Cardiac muscle cell (in vitro differentiated cells and primary cell): ENCODE data around the gene SPOCK2. TPM values are rescaled to one million over a fixed set of nuclear protein-coding genes. Genes with fewer than 3 reads are reported as not detected.
A peak's percentile ranks its signal among the peaks of the same experiment; 100 is the strongest.

Experiments used
- DNase-seq, 2 donors: peaks; one replicate each; pipeline versions ENCODE4 v3.0.0 to v3.0.0-alpha.2; 2010 to 2017; ENCODE audit warnings: low read depth in 1 of 2, low spot score in 1 of 2
- H3K27ac ChIP-seq: fragments of 200-600 bp; sonication (generic); 2 replicates; pipeline ENCODE4 v1.5.1; 2016
- H3K27me3 ChIP-seq: fragments of 200-600 bp; sonication (generic); 2 replicates; pipeline ENCODE4 v1.6.0; 2016; ENCODE audit warnings: control low read depth
- H3K36me3 ChIP-seq: fragments of 200-600 bp; sonication (generic); 2 replicates; pipeline ENCODE4 v1.5.1; 2016; ENCODE audit warnings: control low read depth
- H3K4me1 ChIP-seq: fragments of 200-600 bp; sonication (generic); 2 replicates; pipeline ENCODE4 v1.8.1; 2017; ENCODE audit warnings: low read depth, mild to moderate bottlenecking, mixed run types
- H3K4me3 ChIP-seq: fragments of 200-600 bp; sonication (generic); 2 replicates; pipeline ENCODE4 v1.5.1; 2016; ENCODE audit warnings: mild to moderate bottlenecking
- H3K9me3 ChIP-seq: fragments of 200-600 bp; sonication (generic); 2 replicates; pipeline ENCODE4 v1.5.1; 2017; ENCODE audit warnings: low read depth, mild to moderate bottlenecking, control low read depth
- polyA plus RNA-seq: library from polyadenylated mRNA; unstranded; fragments of >200 nt; fragmentation: Nextera tagmentation; extraction: Ambion mirVana; gene quantifications from 2 replicates; pipeline ENCODE4 v1.2.1, GENCODE V29; 2016
- total RNA-seq: library from RNA; depleted of rRNA; stranded (reverse); fragments of >200 nt; gene quantifications from 2 replicates; pipeline ENCODE4 v1.2.3, GENCODE V29; 2016
- TF ChIP-seq, protein P1 (sequence below): IDR thresholded peaks from 2 replicates; pipeline ENCODE4 v1.5.1; 2012; ENCODE audit warnings: low read depth, mild to moderate bottlenecking, low read length

Gene SPOCK2
- total and polyA plus RNA-seq, 2 experiments from 2014 or later: 3.9 to 5.0 TPM

DNA sequence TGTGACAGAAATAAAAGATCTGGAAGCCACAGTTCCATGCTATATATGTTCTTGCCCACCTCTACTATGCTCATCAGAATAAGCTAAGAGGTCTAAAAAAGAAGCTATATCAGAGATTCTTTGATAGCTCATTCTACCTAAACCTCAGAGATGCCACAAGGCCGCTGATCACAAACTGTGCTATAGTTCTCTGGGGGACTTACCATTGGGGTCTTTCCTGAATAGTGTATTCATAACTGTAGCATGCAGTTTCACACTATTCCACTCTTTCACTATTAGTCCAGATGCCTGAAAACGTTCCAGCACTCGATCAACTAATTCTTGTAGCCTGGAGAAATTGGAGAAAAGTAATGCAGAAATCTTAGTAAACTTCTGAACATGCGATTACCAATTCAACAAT, 44.5 kb upstream of the SPOCK2 start:
- TF ChIP-seq, protein P1, sequence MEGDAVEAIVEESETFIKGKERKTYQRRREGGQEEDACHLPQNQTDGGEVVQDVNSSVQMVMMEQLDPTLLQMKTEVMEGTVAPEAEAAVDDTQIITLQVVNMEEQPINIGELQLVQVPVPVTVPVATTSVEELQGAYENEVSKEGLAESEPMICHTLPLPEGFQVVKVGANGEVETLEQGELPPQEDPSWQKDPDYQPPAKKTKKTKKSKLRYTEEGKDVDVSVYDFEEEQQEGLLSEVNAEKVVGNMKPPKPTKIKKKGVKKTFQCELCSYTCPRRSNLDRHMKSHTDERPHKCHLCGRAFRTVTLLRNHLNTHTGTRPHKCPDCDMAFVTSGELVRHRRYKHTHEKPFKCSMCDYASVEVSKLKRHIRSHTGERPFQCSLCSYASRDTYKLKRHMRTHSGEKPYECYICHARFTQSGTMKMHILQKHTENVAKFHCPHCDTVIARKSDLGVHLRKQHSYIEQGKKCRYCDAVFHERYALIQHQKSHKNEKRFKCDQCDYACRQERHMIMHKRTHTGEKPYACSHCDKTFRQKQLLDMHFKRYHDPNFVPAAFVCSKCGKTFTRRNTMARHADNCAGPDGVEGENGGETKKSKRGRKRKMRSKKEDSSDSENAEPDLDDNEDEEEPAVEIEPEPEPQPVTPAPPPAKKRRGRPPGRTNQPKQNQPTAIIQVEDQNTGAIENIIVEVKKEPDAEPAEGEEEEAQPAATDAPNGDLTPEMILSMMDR: no peak
- DNase-seq: no peak
- Histone ChIP-seq H3K4me3 (no peak overlapping the region), H3K27ac (no peak overlapping the region), H3K27me3 (no peaks in the 10 kb centered on the region), H3K36me3 (peaks cover 6% of the 10 kb centered on the region), H3K9me3 (no peaks in the 10 kb centered on the region), H3K4me1 (no peaks in the 10 kb centered on the region)

DNA sequence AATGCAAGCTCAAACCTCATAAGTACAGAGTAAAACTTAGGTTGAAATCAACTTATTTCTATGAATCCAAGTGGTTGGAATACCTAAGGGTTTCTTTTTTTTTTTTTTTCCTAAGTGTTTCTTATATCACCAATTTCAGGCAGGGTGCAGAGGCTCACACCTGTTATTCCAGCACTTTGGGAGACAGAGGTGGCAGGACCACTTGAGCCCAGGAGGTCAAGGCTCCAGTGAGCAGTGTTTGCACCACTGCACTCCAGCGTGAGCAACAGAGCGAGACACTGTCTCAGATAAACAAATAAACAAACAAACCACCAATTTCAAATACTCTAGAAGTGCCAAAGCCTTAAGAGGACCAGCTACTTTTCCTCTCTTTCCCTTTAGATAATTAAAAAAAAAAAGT, 39.2 kb upstream of the SPOCK2 start:
- Histone ChIP-seq H3K27ac (no peak overlapping the region), H3K9me3 (no peaks in the 10 kb centered on the region), H3K4me3 (no peak overlapping the region), H3K36me3 (peaks cover 5% of the 10 kb centered on the region), H3K27me3 (no peaks in the 10 kb centered on the region), H3K4me1 (no peaks in the 10 kb centered on the region)
- TF ChIP-seq, protein P1: no peak
- no peak for DNase-seq

DNA sequence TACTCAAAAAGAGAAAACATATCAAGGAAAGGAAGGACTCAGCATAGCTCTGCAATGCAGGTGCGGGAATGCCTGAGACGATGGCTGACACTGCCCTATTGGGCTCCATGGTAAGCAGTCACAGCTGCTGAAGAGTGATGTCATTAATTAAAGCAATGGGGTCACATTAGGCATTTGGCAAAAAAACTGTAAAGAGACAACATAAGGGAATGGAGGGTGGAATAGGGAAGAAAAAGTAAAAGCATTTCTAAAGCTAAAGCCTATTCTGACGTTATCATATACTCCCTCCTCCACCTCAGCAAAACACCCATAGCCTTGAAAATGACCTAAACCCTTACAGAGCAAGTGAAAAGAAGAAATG, 38.5 kb upstream of the SPOCK2 start:
- Histone ChIP-seq H3K27ac (no peak overlapping the region), H3K4me1 (no peaks in the 10 kb centered on the region)
- TF ChIP-seq, protein P1: no peak

DNA sequence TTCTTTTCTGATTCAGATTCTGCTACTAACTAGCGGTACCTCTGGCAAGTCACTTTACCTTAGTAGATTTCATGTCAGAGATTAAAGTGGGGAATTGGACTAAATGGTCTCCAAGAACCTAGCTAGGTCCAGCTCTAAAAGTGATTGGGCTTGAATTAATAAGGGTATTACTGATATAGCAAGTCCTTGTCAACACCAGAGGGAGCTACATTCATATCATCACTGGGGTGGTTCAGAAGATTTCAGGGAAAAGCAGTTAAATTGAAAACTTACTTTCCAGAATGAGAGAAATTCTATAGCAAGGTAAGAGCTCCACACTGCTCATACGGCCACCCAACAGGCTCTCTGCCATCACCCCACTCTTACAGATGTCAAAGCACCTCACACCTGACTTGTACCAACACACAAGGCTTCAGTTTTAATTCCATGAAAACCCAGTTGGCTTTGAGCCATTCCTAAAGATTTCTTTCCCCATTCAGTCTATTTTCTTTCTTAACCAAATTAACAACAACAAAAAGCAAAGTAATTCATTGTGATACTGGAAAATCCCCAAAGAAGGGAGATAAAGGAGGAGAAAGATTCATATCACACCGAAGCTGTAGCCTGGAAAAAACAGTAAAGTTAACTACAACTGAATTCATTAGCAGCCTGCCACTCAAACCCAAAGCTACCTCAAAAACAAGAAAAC, 38.0 kb upstream of the SPOCK2 start:
- H3K4me3 ChIP-seq: no peak overlapping the region
- TF ChIP-seq, protein P1: peak; percentile 55
- no peak overlapping the region for H3K27ac ChIP-seq
- H3K36me3 ChIP-seq: peaks cover 3% of the 10 kb centered on the region
- H3K27me3 ChIP-seq: no peaks in the 10 kb centered on the region
- DNase-seq: peak; percentile 30 to 78
- no peaks in the 10 kb centered on the region for H3K4me1 ChIP-seq
- H3K9me3 ChIP-seq: no peaks in the 10 kb centered on the region

More for the DNA sequence above, 38.5 kb upstream of the SPOCK2 start:
- Histone ChIP-seq H3K9me3 (no peaks in the 10 kb centered on the region), H3K27me3 (no peaks in the 10 kb centered on the region), H3K36me3 (peaks cover 3% of the 10 kb centered on the region), H3K4me3 (no peak overlapping the region)
- no peak for DNase-seq

DNA sequence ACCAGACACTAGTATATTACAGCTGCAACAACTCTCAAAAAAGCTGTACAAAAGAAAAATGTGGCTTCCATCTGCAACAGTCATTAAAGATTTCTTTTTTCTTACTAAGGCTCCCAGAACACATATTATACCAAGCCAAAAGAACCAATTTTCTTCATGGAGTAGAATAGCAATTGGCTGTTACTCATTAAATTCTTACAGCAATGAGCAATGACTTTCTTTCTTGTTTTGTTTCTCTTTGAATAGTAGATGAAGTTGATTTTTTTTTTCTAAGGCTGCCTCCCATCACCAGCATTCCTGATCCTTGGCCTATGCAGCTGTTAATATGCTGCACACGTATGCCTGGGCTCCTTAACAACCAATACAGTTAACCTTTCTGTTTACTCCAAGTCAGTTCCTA, 36.6 kb upstream of the SPOCK2 start:
- H3K27ac ChIP-seq: no peak overlapping the region
- no peaks in the 10 kb centered on the region for H3K4me1 ChIP-seq

More for the DNA sequence above, 36.6 kb upstream of the SPOCK2 start:
- no peaks in the 10 kb centered on the region for H3K9me3 ChIP-seq
- H3K4me3 ChIP-seq: no peak overlapping the region
- no peaks in the 10 kb centered on the region for H3K27me3 ChIP-seq
- DNase-seq: peak in 1 of 2 donors; percentile 14
- no peaks in the 10 kb centered on the region for H3K36me3 ChIP-seq
- TF ChIP-seq, protein P1: no peak
